GM21723 (cell line): ENCODE results near the gene ERBB3.
"Not testable (repeated sequence)": the region's sequence is repeated elsewhere in the genome, so short reads cannot be mapped to it uniquely, and the experiment has no call there.

Source experiments
- ATAC-seq: cut with Tn5 transposase; IDR thresholded peaks from one replicate; pipeline ENCODE4 v1.9.1; 2021; ENCODE audit warnings: mild to moderate bottlenecking, moderate library complexity; ENCODE audit not compliant: unreplicated experiment

Gene ERBB3

DNA sequence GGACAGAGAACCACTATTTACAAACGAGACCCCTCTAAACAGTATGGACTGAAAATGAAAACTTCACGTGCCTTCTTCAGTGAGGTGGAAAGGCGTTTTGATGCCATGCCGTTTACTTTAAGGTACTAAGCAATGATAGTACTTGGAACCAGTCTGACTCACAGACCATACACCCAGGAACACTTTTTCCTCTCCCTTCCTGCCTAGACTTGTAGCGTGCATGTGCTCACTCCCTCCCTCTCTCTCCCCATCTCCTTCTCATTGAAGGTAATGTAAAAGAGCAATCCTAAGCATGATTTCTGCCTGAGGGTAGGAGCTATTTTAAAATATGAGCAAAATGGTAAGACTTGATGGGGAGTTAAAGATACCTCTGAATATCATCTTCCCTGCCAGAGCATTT is 30.6 kb downstream of the ERBB3 start:
- ATAC-seq: no peak

- no peak for ATAC-seq
Measured at GRCh38 chr12:56114084-56114483, 34.1 kb downstream of the ERBB3 start.

DNA sequence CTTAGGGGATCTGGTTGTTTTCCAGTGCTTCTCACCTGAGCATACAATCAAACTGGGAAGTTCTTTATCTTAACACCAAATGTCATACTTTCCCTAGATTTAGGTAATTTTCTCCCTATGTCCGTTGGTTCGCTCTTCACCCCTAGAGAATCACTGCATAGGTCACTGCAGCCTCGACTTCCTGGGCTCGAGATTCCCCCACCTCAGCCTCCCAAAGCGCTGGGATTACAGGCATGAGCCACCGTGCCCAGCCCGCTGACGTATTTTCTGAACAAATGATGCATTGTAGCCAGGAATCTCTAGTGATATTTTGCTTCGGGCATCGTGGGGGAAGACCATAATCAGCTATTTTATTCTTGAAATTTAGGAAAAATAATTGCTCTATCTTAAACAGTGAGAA is 35.4 kb downstream of the ERBB3 start:
- no peak for ATAC-seq

DNA sequence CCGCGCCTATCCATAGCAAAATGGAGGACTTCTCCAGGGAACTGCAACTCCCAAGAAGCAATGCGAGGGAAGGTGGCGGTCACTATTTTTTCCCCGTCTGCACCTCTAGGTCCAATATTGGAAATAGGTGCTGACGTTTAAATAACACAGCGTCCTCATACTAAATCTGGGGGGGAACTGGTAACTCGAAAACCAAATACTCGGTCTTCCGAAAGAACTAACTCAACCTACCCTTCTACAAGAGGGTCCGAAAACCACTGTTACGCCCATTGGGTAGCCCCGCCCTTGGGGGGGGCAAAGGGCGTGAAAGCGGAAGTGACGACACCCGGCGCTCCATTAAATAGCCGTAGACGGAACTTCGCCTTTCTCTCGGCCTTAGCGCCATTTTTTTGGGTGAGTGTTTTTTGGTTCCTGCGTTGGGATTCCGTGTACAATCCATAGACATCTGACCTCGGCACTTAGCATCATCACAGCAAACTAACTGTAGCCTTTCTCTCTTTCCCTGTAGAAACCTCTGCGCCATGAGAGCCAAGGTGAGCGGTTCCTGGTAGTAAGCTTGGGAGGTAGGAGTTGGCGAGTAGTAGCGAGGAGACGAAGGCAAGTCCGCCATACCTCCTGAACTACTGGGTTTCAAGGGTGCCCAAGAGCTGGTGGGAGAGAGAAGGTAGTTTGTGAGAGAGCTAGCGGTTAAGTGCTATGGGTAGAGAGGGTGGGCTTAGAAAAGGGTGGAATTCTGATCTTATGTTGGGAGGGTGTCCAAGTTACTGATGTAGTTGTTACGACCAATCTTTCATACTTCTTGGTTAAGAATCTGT is 36.5 kb downstream of the ERBB3 start, which contains the start of gene RPL41:
Gene RPL41, plus strand, starts transcription at position 367 of the 815 bp plus-strand sequence.
- peak; percentile 52 for ATAC-seq

GRCh38 chr12:56117082-56117706 is 37.2 kb downstream of the ERBB3 start:
- ATAC-seq: not testable (repeated sequence)

DNA sequence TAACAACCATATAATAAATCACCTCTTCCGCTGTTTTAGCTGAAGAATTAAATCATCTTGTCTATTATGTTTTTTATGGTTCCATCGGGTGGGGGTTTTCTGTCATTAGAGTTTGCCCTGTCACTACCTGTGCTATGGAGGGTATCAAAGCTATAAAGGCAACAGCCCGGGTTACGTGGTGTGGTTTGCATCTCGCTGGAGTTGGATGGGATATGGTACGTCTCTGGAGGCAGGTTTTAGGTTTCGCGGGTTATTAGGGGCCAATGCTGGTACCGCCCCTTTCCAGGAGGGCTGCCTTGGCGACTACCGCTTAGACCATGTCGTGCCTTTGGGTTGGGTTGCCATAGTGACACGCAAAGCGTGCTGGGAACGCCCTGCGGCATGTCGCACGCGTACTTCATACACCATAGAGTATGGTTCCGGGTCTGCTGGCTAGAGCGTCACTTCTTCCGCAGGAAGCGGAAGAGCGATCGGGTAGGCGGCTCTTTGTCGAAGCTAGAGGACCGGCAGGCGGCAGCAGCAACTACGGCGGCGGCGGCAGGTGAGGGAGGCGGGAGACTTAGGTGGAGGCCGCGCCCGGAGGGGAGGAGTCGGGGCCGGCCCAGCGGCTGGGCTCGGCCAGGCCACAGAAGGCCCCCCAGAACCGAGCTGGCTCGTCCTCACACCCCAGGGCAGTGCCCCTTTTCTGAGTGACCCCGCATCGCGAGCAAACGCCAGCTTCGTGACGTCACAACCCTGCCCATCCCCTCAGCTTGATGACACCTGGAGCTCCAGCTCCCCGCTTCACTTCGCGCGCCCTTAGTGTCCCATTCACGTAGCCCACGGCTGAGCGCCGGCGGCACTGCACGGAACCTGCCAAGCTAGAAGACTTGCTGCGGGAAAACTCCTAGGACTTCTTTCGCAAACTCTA is 38.1 kb downstream of the ERBB3 start, which contains the start of gene ZC3H10:
Gene ZC3H10, plus strand, starts transcription at position 489 of the 910 bp plus-strand sequence. CDS start 2,297 bp downstream, outside the sequence.
- ATAC-seq: peak; percentile 84

- peak; percentile 2 for ATAC-seq
Measured at GRCh38 chr12:56118688-56119357, 38.9 kb downstream of the ERBB3 start.

DNA sequence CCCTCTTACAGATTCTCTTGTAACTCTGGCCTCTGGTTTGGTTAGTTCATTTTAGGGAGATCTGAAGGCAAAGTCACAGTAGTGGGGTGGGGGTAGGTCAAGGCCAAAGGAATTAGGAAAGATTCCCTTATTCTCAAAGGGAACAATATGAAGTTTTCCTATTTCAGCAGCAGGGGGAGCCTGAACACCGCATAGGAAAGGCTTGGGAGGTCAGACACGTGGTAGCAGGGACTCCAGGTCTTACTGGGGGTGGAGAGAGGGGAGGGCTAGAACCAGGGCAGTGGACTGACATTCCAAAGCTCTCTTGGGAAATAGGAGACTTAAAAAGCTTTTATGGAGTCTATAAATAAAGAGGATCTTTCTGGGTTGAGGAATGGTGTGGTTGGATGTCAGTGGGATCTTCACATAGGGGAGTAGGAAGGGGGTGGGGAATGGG is 39.4 kb downstream of the ERBB3 start:
- no peak for ATAC-seq

GRCh38 chr12:56120158-56120846 is 40.3 kb downstream of the ERBB3 start:
- no peak for ATAC-seq

- no peak for ATAC-seq
Measured at GRCh38 chr12:56121204-56121870, 41.4 kb downstream of the ERBB3 start.

GRCh38 chr12:56122637-56123036 is 42.7 kb downstream of the ERBB3 start:
- no peak for ATAC-seq

GRCh38 chr12:56124133-56124532 is 44.2 kb downstream of the ERBB3 start:
- ATAC-seq: no peak

GRCh38 chr12:56126732-56127239 is 46.8 kb downstream of the ERBB3 start:
- ATAC-seq: no peak

DNA sequence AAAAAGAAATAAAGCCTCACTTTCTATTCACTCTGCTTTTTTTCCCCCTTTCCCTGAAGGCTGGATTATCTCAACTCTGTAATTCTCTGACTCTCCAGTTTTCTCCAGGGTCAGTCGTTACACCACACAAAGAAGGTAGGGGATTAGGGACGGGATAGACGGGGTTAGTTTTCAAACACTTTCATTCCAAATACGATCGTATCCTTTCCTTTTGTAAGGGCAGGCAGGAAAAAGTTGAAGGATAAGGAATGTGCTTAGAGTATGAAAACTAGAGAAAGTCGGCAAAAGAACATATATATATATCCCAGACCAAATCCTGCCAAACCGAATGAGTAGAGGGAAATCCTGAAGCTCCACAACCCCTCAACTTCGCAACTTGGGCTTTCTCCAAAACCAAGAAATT is 47.5 kb downstream of the ERBB3 start:
- no peak for ATAC-seq

- ATAC-seq: peak; percentile 87
Measured at GRCh38 chr12:56127888-56128669, 48.1 kb downstream of the ERBB3 start, which contains the start of gene ESYT1. Gene ESYT1 (plus strand): TSS chr12:56128267. CDS start chr12:56128320, 53 bp downstream.

- no peak for ATAC-seq
Measured at GRCh38 chr12:56128670-56129205, 48.8 kb downstream of the ERBB3 start.

DNA sequence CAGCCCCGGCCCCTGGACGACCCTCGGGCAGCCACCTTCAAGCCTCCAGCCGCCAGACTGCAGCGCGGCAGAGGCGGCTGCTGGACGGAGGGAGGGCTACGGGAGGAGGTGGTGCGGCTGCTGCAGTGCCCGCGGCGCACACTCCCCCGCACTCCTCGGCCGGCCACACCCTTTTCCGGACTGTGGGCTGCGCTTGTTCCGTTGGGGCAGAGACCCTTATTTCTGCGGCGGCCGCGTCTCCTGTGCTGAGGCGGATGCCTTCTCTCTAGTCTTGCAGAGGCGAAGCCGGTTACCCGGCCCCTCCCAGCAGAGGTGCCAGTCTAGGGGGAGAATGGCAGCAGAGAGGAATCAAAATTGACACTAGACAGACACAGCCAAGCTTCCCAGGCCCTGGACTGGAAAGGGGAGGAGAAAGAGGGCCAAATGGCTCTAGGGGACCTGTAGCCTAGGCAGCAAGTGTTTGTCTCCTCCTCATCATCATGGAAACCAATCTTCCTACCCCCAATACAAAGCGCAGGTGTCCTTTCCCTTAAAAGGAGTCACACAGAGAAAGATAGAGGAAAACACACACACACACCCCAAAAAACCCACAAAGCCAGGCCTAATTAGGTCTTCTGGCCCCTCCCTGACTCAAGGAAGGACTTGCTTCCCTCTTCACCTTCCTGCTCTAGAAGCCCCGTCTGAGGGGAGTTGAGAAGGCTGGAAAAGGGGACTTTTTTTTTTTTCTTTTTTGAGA is 49.4 kb downstream of the ERBB3 start:
- peak; percentile 32 for ATAC-seq
